HG02642 (cell line): ENCODE measurements around the gene CASP4.
"Not testable (repeated sequence)": the region's sequence is repeated elsewhere in the genome, so short reads cannot be mapped to it uniquely, and the experiment has no call there.

ENCODE experiments used
- ATAC-seq: cut with Tn5 transposase; IDR thresholded peaks from one replicate; pipeline ENCODE4 v1.9.1; 2021; ENCODE audit warnings: mild to moderate bottlenecking; ENCODE audit not compliant: unreplicated experiment, poor library complexity

The CASP4 gene

DNA sequence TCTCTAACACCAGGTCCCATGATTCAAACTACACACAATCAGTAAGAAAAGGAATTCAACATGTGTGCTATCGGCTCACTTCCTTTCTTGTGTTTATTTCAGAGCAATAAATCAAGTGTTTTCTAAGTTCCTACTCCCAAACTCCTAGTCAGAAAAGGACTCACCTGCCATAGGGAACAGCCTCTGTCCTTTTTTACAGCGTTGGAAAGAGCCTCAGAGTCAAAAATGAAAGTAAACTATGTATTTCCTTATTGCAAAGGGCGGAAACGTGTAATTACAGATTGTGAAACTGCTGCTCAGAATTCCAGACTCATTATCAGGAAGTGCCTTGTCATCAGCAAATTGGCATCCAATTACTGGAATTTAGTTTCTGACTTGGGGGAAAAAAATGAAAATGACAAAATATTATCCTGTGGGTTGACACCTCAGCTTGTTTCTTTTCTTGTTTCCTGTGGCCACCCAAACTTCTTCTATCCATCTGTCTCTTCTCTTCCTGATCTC lies at the start of gene CASP4:
Gene CASP4, minus strand, starts transcription at position 220 of the 501 bp plus-strand sequence. Its CDS starts 49 bp downstream, at position 171.
- ATAC-seq = peak; percentile 92

DNA sequence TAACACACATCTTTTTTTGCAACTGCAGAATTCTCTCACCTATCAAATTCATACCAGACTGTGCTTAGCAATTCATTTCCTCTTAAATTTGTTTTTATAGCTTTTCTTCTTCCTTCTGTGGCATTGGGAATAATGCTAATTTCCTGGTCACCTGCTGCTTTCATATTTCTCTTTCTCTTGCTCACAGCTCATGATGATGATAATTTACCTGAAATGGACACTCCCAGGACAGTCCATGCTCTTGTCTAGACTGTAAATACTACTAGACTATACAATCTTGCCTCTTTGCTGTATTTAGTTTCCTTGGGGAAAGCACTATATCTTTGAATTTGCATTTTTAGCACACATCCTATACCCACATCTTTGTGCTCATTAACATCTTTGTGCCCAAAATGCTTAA lies 39.1 kb upstream of the CASP4 start:
- no peak for ATAC-seq

DNA sequence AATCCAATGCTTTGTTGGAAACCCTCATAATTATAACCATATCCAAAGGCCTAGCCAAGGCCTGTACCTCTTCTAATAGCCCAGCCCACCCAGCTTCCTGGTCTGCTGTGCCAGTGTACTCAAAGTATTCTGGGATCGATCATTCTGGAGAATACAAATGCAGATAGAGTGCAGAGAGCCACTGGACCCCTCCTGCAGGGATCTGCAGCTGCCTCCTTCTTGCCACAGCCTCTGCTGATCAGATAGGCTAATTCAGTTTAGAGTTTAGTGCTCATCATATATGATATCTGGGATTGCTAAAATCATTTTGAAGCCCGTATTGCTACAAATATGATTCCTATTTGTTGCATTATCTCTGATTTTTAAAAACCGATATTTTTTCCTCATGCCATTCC lies 37.1 kb upstream of the CASP4 start:
- ATAC-seq = no peak

DNA sequence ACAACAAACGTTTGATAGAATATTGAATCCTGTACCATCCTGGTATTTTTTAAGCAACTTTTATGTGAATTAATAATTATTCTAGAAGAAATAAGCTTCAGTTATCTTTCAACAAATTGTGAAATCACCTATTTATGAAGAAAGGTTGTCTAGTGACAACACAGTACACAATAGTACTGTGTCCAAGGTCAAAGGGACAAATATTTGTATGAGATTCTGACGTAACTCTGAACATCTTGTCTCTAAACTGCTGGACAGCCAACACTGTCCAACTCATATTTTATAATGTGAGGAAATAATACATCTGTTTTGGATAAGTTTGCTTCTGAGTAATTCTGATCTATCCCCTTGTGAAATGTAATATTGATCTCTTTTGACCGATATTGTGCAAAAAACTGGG lies 35.6 kb upstream of the CASP4 start:
- ATAC-seq = no peak

- no peak for ATAC-seq
These were observed 34.8 kb upstream of the CASP4 start for GRCh38 chr11:105003151-105003550.

GRCh38 chr11:105000797-105001196 lies 32.4 kb upstream of the CASP4 start:
- peak; percentile 80 for ATAC-seq

DNA sequence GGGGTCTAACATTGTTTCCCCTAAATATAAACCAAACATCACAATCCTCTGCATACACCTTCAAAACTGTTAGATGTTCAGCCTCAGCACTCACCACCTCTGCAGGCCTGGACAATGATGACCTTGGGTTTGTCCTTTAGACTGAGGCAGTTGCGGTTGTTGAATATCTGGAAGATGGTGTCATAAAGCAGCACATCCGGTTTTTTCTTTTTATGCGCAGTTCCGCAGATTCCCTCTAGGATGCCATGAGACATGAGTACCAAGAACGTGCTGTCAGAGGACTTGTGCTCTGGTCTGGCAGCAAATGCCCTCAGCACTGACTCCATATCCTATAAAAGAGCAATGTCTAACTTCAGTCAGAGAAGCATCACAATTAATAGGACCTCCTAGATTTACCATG lies 31.8 kb upstream of the CASP4 start:
- ATAC-seq = no peak

DNA sequence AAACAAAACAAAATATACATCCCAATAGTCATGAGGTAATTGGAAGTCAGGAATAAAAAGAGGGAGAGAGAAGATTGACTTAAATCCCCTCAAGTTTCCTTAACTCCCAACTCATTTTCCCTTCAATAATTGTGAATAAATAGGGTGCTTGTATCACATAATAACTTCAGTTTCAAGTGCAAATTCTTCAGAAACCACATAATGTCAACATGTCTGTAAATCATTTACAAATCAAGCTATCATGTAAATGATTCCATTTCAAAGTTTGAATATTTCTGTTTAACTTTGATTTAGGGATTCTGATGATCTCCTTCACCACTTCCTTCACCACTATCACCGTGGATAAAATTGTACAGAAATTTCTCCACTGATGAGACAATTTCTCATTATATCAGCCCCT lies 31.3 kb upstream of the CASP4 start:
- no peak for ATAC-seq

- ATAC-seq = no peak
These were observed 28.9 kb upstream of the CASP4 start for GRCh38 chr11:104997288-104997687.

DNA sequence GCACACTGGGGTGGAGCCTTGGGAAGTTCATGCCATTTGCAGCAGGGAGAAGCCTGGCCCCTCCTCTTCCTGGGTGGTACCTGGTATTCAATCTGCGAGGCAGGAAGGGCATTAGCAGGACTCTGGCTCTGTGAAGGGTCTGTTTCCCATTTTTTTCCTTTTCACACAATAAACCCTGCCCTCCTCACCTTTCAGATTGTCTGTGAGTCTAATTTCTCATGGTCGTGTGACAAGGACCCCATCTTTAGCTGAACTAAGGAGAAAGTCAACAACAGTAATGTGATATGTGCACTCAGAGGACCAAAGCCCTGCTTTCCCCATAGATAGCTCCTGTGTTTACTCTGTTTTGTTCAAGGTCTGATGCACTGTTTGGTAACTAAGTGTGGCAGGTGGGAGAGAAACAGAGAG lies 26.6 kb upstream of the CASP4 start:
- no peak for ATAC-seq

- ATAC-seq = no peak
These were observed 24.4 kb upstream of the CASP4 start for GRCh38 chr11:104992781-104993180.

DNA sequence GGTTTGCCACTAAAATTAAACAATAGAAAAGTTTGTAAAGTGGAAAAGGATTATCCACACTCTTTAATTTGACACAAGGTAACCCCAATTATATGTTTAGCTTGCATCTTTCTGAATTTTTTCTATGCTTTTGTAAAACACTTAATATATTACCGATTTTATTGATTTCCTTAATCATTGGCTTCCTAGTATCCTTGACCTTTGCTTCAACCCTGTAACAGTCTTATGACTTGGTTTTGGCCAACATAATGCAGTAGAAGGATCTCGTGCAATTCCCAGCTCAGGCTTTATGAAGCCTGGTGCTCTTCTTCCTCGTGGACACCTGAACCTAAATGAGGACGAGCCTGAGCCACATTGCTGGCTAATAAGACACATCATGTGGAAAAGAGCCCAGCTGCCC lies 23.6 kb upstream of the CASP4 start:
- ATAC-seq = no peak

DNA sequence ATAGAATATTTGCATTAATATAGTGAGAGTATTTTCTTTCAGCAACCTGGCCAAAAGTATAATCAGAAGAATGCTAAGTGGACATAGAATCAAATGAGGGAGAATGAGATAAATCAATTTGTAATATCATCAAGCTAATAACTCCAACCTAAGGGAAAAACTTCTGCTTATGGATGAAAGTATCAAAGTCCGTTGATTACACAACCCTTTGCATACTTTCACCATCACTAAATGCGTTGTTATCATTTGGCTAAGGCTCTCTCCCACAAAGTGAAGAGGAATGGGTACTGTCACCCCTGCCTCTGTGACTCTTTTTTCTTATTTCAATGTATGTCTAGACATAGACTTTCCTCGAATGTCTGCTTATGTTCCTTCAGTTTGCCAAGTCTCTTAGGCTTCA lies 16.4 kb upstream of the CASP4 start:
- no peak for ATAC-seq

DNA sequence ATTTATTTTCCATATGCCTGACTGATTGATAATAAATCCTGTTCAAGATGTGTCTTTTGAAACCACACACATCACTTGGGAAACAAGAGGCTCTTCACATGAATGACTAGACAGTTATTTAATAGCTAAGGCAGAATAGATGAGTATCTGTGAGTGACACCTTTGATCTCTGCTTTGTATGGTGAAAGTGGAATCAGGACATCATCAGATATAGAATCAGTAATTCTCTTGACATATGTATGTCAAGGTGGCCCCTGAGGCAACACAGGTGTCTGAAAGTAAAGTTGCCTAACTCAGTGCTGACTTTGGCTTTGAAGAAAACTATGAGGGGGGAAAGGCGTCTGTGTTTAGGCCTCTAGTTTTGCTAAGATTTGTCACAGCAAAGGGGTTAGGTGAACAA lies 11.5 kb upstream of the CASP4 start:
- no peak for ATAC-seq

GRCh38 chr11:104973616-104974015 lies 5.2 kb upstream of the CASP4 start:
- no peak for ATAC-seq

- not testable (repeated sequence) for ATAC-seq
These were observed 4.5 kb upstream of the CASP4 start for GRCh38 chr11:104972924-104973323.

- no peak for ATAC-seq
These were observed 2.4 kb upstream of the CASP4 start for GRCh38 chr11:104970756-104971155.

GRCh38 chr11:104968856-104969776 lies 742 bp upstream of the CASP4 start:
- ATAC-seq = peak; percentile 7

GRCh38 chr11:104967534-104968354 lies 630 bp downstream of the CASP4 start:
- ATAC-seq = peak; percentile 12

GRCh38 chr11:104965735-104966134 lies 2.6 kb downstream of the CASP4 start:
- ATAC-seq = no peak

- no peak for ATAC-seq
These were observed 4.1 kb downstream of the CASP4 start for GRCh38 chr11:104964247-104964646.
